Measurements from ENCODE around the gene CCKAR.

DNA sequence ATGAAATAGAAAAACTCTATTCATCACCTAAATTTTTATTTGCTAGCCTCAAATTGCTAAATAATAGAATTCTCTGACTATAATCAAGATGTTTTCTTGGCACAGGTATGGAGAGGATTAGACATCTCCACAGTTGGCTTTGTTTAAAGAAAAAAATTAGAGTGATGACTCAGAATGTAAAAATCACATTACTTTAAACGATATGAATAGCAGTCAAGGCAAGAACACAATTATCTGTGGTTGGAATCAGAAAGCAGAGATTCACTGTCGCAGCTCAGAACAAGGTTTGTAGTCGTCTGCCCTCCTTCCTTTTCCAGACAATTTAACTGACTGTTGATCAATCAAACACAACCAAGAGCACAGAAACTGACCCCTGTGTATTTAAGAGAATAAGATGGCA is 32.2 kb upstream of the CCKAR start:
- TF ChIP-seq, protein P1, sequence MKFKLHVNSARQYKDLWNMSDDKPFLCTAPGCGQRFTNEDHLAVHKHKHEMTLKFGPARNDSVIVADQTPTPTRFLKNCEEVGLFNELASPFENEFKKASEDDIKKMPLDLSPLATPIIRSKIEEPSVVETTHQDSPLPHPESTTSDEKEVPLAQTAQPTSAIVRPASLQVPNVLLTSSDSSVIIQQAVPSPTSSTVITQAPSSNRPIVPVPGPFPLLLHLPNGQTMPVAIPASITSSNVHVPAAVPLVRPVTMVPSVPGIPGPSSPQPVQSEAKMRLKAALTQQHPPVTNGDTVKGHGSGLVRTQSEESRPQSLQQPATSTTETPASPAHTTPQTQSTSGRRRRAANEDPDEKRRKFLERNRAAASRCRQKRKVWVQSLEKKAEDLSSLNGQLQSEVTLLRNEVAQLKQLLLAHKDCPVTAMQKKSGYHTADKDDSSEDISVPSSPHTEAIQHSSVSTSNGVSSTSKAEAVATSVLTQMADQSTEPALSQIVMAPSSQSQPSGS (IDR thresholded peaks at IDR 0.05; ENCODE audit: low read length): no peak
- TF ChIP-seq, protein P2, sequence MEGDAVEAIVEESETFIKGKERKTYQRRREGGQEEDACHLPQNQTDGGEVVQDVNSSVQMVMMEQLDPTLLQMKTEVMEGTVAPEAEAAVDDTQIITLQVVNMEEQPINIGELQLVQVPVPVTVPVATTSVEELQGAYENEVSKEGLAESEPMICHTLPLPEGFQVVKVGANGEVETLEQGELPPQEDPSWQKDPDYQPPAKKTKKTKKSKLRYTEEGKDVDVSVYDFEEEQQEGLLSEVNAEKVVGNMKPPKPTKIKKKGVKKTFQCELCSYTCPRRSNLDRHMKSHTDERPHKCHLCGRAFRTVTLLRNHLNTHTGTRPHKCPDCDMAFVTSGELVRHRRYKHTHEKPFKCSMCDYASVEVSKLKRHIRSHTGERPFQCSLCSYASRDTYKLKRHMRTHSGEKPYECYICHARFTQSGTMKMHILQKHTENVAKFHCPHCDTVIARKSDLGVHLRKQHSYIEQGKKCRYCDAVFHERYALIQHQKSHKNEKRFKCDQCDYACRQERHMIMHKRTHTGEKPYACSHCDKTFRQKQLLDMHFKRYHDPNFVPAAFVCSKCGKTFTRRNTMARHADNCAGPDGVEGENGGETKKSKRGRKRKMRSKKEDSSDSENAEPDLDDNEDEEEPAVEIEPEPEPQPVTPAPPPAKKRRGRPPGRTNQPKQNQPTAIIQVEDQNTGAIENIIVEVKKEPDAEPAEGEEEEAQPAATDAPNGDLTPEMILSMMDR (IDR thresholded peaks at IDR 0.05 in 2 of 3, conservative IDR thresholded peaks at IDR 0.05 in 1 of 3; ENCODE audit: control insufficient read depth in 2 of 3, extremely low read depth in 1 of 3, insufficient read depth in 1 of 3, low read depth in 3 of 3, low read length in 3 of 3): no peak
- TF ChIP-seq TAF1 (IDR thresholded peaks at IDR 0.05; ENCODE audit: borderline replicate concordance, low read depth, low read length): no peak
- TF ChIP-seq RBBP5 (conservative IDR thresholded peaks at IDR 0.05): no peak

Data from GM12878 (cell line).